Measurements from ENCODE around the gene SALL3. TPM values are rescaled to one million over a fixed set of nuclear protein-coding genes. Genes with fewer than 3 reads are reported as not detected.
"Not testable (repeated sequence)": the region's sequence is repeated elsewhere in the genome, so short reads cannot be mapped to it uniquely, and the experiment has no call there.

The SALL3 gene
- total RNA-seq, 1 donor from 2014 or later = 0.36 TPM

DNA sequence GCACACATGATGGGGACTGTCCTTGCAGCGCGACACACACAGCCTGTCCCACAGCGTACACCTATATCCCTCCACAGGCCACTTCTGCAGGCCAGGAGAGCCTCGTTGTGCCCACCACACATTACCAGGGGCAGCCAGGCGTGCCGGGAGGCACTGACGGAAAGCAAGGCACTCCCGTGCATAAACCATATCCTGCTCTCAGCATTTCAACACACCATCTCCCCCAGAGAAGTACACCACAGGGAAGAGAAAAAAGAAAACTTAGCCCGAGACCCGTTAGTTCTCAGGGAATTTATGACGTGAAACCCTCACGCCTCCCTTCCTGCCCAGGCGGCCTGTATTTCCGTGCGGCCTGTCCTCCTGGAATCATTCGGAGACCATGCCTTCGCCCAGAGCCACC lies 24.6 kb upstream of the SALL3 start:
- Histone ChIP-seq H3K27ac (replicated peaks) (no peak overlapping the region), H3K4me1 (no peaks in the 10 kb centered on the region), H3K4me3 (no peak overlapping the region), H3K9me3 (replicated peaks) (peaks cover 5% of the 10 kb centered on the region), H3K27me3 (ENCODE audit: low read depth) (peaks cover 26% of the 10 kb centered on the region), H3K36me3 (no peaks in the 10 kb centered on the region)
- no peak for TF ChIP-seq CTCF (IDR thresholded peaks at IDR 0.05; ENCODE audit: borderline replicate concordance)
- DNase-seq = no peak
- intact Hi-C loops (cut with micrococcal nuclease) = no loop called here

DNA sequence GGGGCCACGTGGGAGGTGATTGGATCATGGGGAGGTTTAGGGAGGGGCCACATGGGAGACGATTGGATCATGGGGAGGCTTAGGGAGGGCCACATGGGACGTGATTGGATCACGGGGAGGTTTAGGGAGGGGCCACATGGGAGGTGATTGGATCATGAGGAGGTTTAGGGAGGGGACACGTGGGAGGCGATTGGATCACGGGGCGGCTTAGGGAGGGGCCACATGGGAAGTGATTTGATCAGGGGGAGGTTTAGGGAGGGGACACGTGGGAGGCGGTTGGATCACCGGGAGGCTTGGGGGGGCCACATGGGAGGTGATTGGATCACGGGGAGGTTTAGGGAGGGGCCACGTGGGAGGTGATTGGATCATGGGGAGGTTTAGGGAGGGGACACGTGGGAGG lies 22.5 kb upstream of the SALL3 start:
- no peak for TF ChIP-seq CTCF (IDR thresholded peaks at IDR 0.05; ENCODE audit: borderline replicate concordance)
- H3K9me3 ChIP-seq (replicated peaks) = no peaks in the 10 kb centered on the region
- H3K4me3 ChIP-seq = no peak overlapping the region
- peaks cover 23% of the 10 kb centered on the region for H3K27me3 ChIP-seq (ENCODE audit: low read depth)
- intact Hi-C loops (cut with micrococcal nuclease) = no loop called here
- no peaks in the 10 kb centered on the region for H3K36me3 ChIP-seq
- no peak for DNase-seq
- no peak overlapping the region for H3K27ac ChIP-seq (replicated peaks)
- H3K4me1 ChIP-seq = no peaks in the 10 kb centered on the region

- no peaks in the 10 kb centered on the region for H3K36me3 ChIP-seq
- peaks cover 5% of the 10 kb centered on the region for H3K9me3 ChIP-seq (replicated peaks)
- DNase-seq = no peak
- H3K4me3 ChIP-seq = no peak overlapping the region
- H3K27me3 ChIP-seq (ENCODE audit: low read depth) = peaks cover 14% of the 10 kb centered on the region
- no peaks in the 10 kb centered on the region for H3K4me1 ChIP-seq
- no peak overlapping the region for H3K27ac ChIP-seq (replicated peaks)
- intact Hi-C loops (cut with micrococcal nuclease) = no loop called here
- no peak for TF ChIP-seq CTCF (IDR thresholded peaks at IDR 0.05; ENCODE audit: borderline replicate concordance)
These were observed 18.9 kb upstream of the SALL3 start for GRCh38 chr18:78960709-78961108.

- peaks cover 28% of the 10 kb centered on the region for H3K27me3 ChIP-seq (ENCODE audit: low read depth)
- H3K27ac ChIP-seq (replicated peaks) = no peak overlapping the region
- no peaks in the 10 kb centered on the region for H3K36me3 ChIP-seq
- intact Hi-C loops (cut with micrococcal nuclease) = no loop called here
- H3K4me3 ChIP-seq = no peak overlapping the region
- no peak for DNase-seq
- H3K9me3 ChIP-seq (replicated peaks) = peaks cover 5% of the 10 kb centered on the region
- no peaks in the 10 kb centered on the region for H3K4me1 ChIP-seq
- TF ChIP-seq CTCF (IDR thresholded peaks at IDR 0.05; ENCODE audit: borderline replicate concordance) = no peak
These were observed 17.5 kb upstream of the SALL3 start for GRCh38 chr18:78962098-78962497.

DNA sequence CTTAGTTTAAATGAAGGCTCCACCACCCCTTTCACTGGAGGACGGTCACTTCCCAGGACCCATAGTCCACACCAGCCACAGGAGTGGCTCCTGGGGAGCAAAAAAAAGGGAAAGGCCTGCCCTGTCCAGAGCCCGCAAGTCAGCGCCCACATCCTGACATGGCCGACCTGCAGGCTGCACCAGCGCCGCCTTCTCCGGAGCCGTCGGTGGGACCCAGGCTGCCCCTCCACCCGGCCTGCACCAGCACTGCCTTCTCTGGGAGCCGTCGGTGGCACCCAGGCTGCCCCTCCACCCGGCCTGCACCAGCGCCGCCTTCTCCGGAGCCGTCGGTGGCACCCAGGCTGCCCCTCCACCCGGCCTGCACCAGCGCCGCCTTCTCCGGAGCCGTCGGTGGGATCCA lies 14.9 kb upstream of the SALL3 start:
- peaks cover 46% of the 10 kb centered on the region for H3K27me3 ChIP-seq (ENCODE audit: low read depth)
- H3K27ac ChIP-seq (replicated peaks); DNase-seq; H3K4me1 ChIP-seq; intact Hi-C loops (cut with micrococcal nuclease); H3K36me3 ChIP-seq; H3K9me3 ChIP-seq (replicated peaks); H3K4me3 ChIP-seq: not testable (repeated sequence)

DNA sequence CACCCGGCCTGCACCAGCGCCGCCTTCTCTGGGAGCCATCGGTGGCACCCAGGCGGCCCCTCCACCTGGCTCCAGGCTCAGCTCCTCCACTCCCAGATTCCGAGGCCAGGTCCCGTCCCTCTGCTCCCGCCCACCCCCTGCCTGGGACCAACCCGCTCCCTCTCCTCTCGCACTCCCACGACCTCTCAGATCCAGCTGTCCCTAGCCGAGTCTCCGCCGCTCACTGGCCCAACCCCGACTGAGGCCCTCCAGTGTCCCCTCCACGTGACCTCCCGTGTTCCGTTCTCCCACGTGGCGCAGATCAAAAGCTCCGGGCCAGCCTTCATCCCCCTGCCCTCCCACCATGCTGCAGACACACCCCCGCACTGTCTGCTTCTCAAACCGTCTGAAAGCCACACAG lies 14.4 kb upstream of the SALL3 start:
- Histone ChIP-seq H3K27me3 (ENCODE audit: low read depth) (peaks cover 52% of the 10 kb centered on the region), H3K4me1 (no peaks in the 10 kb centered on the region), H3K4me3 (no peak overlapping the region), H3K9me3 (replicated peaks) (peaks cover 5% of the 10 kb centered on the region), H3K36me3 (no peaks in the 10 kb centered on the region), H3K27ac (replicated peaks) (no peak overlapping the region)
- no peak for DNase-seq
- no peak for TF ChIP-seq CTCF (IDR thresholded peaks at IDR 0.05; ENCODE audit: borderline replicate concordance)
- intact Hi-C loops (cut with micrococcal nuclease) = no loop called here

Measured in left ventricle myocardium inferior (tissue), 1 donor.